Hepatocyte (in vitro differentiated cells): ENCODE data around the gene NEURL4.
"Not testable (repeated sequence)": the region's sequence is repeated elsewhere in the genome, so short reads cannot be mapped to it uniquely, and the experiment has no call there.

Experiments
- EZH2 ChIP-seq: fragments of 200-600 bp; sonication (generic); IDR thresholded peaks from 2 replicates; pipeline ENCODE4 v1.6.1; 2016; ENCODE audit warnings: antibody characterized with exemption, mild to moderate bottlenecking, borderline replicate concordance
- EZH2phosphoT487 ChIP-seq: fragments of 200-600 bp; sonication (generic); IDR thresholded peaks from one replicate; pipeline ENCODE4 v1.6.1; 2018; ENCODE audit warnings: antibody characterized with exemption, mild to moderate bottlenecking, low read depth, moderate library complexity; ENCODE audit not compliant: unreplicated experiment, severe bottlenecking
- TF ChIP-seq, protein P1 (sequence below): fragments of 200-600 bp; sonication (generic); IDR thresholded peaks from 2 replicates; pipeline ENCODE4 v1.5.1; 2016; ENCODE audit warnings: antibody characterized with exemption, mild to moderate bottlenecking; ENCODE audit not compliant: poor library complexity

DNA sequence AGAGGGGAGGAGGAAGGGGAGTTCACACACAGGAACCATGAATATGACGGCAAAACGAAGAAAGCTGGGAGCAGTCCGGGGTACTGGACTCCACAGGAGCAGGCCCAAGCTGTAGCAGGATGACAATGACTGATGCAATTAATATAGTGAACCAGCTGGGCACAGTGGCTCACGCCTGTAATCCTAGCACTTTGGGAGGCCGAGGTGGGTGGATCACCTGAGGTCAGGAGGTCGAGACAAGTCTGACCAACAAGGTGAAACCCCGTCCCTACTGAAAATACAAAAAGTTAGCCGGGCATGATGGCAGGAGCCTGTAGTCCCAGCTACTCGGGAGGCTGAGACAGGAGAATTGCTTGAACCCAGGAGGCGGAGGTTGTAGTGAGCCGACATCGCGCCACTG, 6.6 kb upstream of the NEURL4 start:
- TF ChIP-seq, protein P1, sequence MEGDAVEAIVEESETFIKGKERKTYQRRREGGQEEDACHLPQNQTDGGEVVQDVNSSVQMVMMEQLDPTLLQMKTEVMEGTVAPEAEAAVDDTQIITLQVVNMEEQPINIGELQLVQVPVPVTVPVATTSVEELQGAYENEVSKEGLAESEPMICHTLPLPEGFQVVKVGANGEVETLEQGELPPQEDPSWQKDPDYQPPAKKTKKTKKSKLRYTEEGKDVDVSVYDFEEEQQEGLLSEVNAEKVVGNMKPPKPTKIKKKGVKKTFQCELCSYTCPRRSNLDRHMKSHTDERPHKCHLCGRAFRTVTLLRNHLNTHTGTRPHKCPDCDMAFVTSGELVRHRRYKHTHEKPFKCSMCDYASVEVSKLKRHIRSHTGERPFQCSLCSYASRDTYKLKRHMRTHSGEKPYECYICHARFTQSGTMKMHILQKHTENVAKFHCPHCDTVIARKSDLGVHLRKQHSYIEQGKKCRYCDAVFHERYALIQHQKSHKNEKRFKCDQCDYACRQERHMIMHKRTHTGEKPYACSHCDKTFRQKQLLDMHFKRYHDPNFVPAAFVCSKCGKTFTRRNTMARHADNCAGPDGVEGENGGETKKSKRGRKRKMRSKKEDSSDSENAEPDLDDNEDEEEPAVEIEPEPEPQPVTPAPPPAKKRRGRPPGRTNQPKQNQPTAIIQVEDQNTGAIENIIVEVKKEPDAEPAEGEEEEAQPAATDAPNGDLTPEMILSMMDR: not testable (repeated sequence)
- TF ChIP-seq EZH2, EZH2phosphoT487: not testable (repeated sequence)
